HepG2 (cell line): Measurements from ENCODE around the gene SEBOX. TPM values are rescaled to one million over a fixed set of nuclear protein-coding genes. Genes with fewer than 3 reads are reported as not detected.

Experiments used
- FOXO1 ChIP-seq: sonication (generic); formaldehyde crosslinking; IDR thresholded peaks from 2 replicates; pipeline ENCODE4 v1.4.0; 2020; ENCODE audit warnings: missing genetic modification reagents
- FOXP1 ChIP-seq, 2 experiments: fragments of 450-650 bp in 1 of 2; IDR thresholded peaks; 2 replicates each; pipeline ENCODE4 v1.6.1; 2017 to 2018; ENCODE audit warnings: antibody characterized with exemption in 1 of 2
- MEIS1 ChIP-seq: sonication (generic); formaldehyde crosslinking; IDR thresholded peaks from 2 replicates; pipeline ENCODE4 v1.9.0; 2021; ENCODE audit warnings: mild to moderate bottlenecking, missing genetic modification reagents, moderate library complexity, borderline replicate concordance
- MTA3 ChIP-seq: sonication (generic); formaldehyde crosslinking; IDR thresholded peaks from 2 replicates; pipeline ENCODE4 v1.4.0; 2020; ENCODE audit warnings: missing genetic modification reagents
- NR1H2 ChIP-seq: sonication (generic); formaldehyde crosslinking; IDR thresholded peaks from 2 replicates; pipeline ENCODE4 v1.8.1; 2022; ENCODE audit warnings: low read depth, missing genetic modification reagents, borderline replicate concordance
- PCBP1 ChIP-seq: fragments of 200-400 bp; formaldehyde crosslinking; IDR thresholded peaks from 2 replicates; pipeline ENCODE4 v1.6.1; 2017; ENCODE audit warnings: mild to moderate bottlenecking, low read depth, low read length, borderline replicate concordance
- PRMT3 ChIP-seq: sonication (generic); formaldehyde crosslinking; IDR thresholded peaks from 2 replicates; pipeline ENCODE4 v1.8.1; 2022; ENCODE audit warnings: low read depth, mild to moderate bottlenecking, moderate library complexity, missing genetic modification reagents, borderline replicate concordance
- PTBP1 ChIP-seq: fragments of 200-400 bp; formaldehyde crosslinking; IDR thresholded peaks from 2 replicates; pipeline ENCODE4 v1.6.1; 2018; ENCODE audit warnings: low read length, low read depth; ENCODE audit not compliant: poor library complexity, severe bottlenecking
- RFX5 ChIP-seq: IDR thresholded peaks from 2 replicates; pipeline ENCODE4 v1.6.1; 2011; ENCODE audit warnings: low read depth, low read length, improper control_type of control experiment
- RNF2 ChIP-seq: fragments of 450-650 bp; conservative IDR thresholded peaks from 2 replicates; pipeline ENCODE4 v1.6.1; 2016; ENCODE audit warnings: low read depth
- SAP130 ChIP-seq: IDR thresholded peaks from 2 replicates; pipeline ENCODE4 v1.6.1; 2016; ENCODE audit warnings: low read depth
- XRCC5 ChIP-seq: fragments of 200-400 bp; formaldehyde crosslinking; optimal IDR thresholded peaks from 2 replicates; pipeline ENCODE3; 2017; ENCODE audit warnings: mild to moderate bottlenecking, low read length
- ZBTB37 ChIP-seq: sonication (generic); formaldehyde crosslinking; IDR thresholded peaks from 2 replicates; pipeline ENCODE4 v1.4.0; 2020; ENCODE audit warnings: mild to moderate bottlenecking, missing genetic modification reagents
- ZFP36 ChIP-seq: fragments of 150-350 bp; IDR thresholded peaks from 2 replicates; pipeline ENCODE4 v1.6.1; 2018; ENCODE audit warnings: borderline replicate concordance, low read length, low read depth; ENCODE audit not compliant: partially characterized antibody
- ZMYM3 ChIP-seq: sonication (generic); formaldehyde crosslinking; IDR thresholded peaks from 2 replicates; pipeline ENCODE4 v1.5.1; 2020; ENCODE audit warnings: mild to moderate bottlenecking, missing genetic modification reagents
- ZNF124 ChIP-seq: sonication (generic); formaldehyde crosslinking; IDR thresholded peaks from 2 replicates; pipeline ENCODE4 v1.4.0; 2020; ENCODE audit warnings: missing genetic modification reagents
- ZNF136 ChIP-seq: sonication (generic); formaldehyde crosslinking; IDR thresholded peaks from 2 replicates; pipeline ENCODE4 v1.8.1; 2022; ENCODE audit warnings: low read depth, mild to moderate bottlenecking, moderate library complexity, missing genetic modification reagents
- ZNF235 ChIP-seq: sonication (generic); formaldehyde crosslinking; IDR thresholded peaks from 2 replicates; pipeline ENCODE4 v1.8.1; 2023; ENCODE audit warnings: mild to moderate bottlenecking, missing genetic modification reagents, borderline replicate concordance
- ZNF24 ChIP-seq: fragments of 450-650 bp; IDR thresholded peaks from 2 replicates; pipeline ENCODE4 v1.6.1; 2017; ENCODE audit warnings: antibody characterized with exemption, mild to moderate bottlenecking
- ZNF547 ChIP-seq: sonication (generic); formaldehyde crosslinking; IDR thresholded peaks from 2 replicates; pipeline ENCODE4 v1.5.1; 2020; ENCODE audit warnings: mild to moderate bottlenecking, missing genetic modification reagents
- ZNF639 ChIP-seq: conservative IDR thresholded peaks from 2 replicates; pipeline ENCODE4 v1.6.1; 2018; ENCODE audit warnings: missing genetic modification reagents
- ZNF674 ChIP-seq: sonication (generic); formaldehyde crosslinking; IDR thresholded peaks from 2 replicates; pipeline ENCODE4 v1.5.0; 2020; ENCODE audit warnings: low read depth, mild to moderate bottlenecking, missing genetic modification reagents
- ZNF816 ChIP-seq: sonication (generic); formaldehyde crosslinking; IDR thresholded peaks from 2 replicates; pipeline ENCODE4 v1.8.0; 2022; ENCODE audit warnings: missing genetic modification reagents, mild to moderate bottlenecking, borderline replicate concordance
- ZNF83 ChIP-seq: sonication (generic); formaldehyde crosslinking; IDR thresholded peaks from 2 replicates; pipeline ENCODE4 v1.4.0; 2020; ENCODE audit warnings: missing genetic modification reagents, mild to moderate bottlenecking, borderline replicate concordance
- ZSCAN29 ChIP-seq: sonication (generic); formaldehyde crosslinking; conservative IDR thresholded peaks from 2 replicates; pipeline ENCODE4 v1.4.0; 2020; ENCODE audit warnings: mild to moderate bottlenecking, missing genetic modification reagents
- polyA plus RNA-seq, 8 experiments: library from polyadenylated mRNA; depleted of rRNA in 3 of 8; stranded (reverse) in 7 of 8; unstranded in 1 of 8; fragments of >200 nt; fragmentation: Illumina TruSeq in 4 of 8; extraction: Trizol in 4 of 8; gene quantifications; 2 replicates each; pipeline versions ENCODE4 v1.2.1 to v1.2.3, GENCODE V29; 2011 to 2016; ENCODE audit warnings: low read depth in 4 of 8, missing spikeins in 1 of 8, mixed read lengths in 1 of 8; ENCODE audit not compliant: insufficient read depth in 1 of 8
- total RNA-seq, 5 experiments: library from RNA; depleted of rRNA; stranded (reverse); fragments of >200 nt; fragmentation: Illumina TruSeq; extraction: Trizol; gene quantifications; 2 replicates each; pipeline ENCODE4 v1.2.3, GENCODE V29; 2016; ENCODE audit warnings: low read depth in 1 of 5

Gene SEBOX
- total and polyA plus RNA-seq, 2 of the 13 experiments (the other 11 are each of a cell fraction or from before 2014, with no cell fraction given), result not detected

- TF ChIP-seq ZBTB37 (CRISPR knock-in tag), result no peak
- no peak for TF ChIP-seq ZNF136
- peak; percentile 76 for TF ChIP-seq FOXO1 (CRISPR knock-in tag)
- TF ChIP-seq NR1H2 (CRISPR knock-in tag), result peak; percentile 62; the same call in 1 of the 2 replicates
- TF ChIP-seq ZNF816, result 0 out of 2 replicates have a peak, but pooled peaks have one; percentile 46
- TF ChIP-seq PCBP1, result peak; percentile 90
- TF ChIP-seq ZNF235 (CRISPR knock-in tag), result 0 out of 2 replicates have a peak, but pooled peaks have one; percentile 76
- TF ChIP-seq PTBP1, result no peak
- TF ChIP-seq ZNF674 (CRISPR knock-in tag), result no peak
- no peak for TF ChIP-seq ZNF547 (CRISPR knock-in tag)
- TF ChIP-seq ZSCAN29 (CRISPR knock-in tag), result peak; percentile 38; the same call in 1 of the 2 replicates
- TF ChIP-seq ZNF24, result no peak
- TF ChIP-seq RNF2, result peak; percentile 78; the same call in 1 of the 2 replicates
- TF ChIP-seq MTA3 (CRISPR knock-in tag), result no peak; the same call in 1 of the 2 replicates
- TF ChIP-seq XRCC5, result peak; percentile 75
- no peak for TF ChIP-seq ZFP36
- TF ChIP-seq ZMYM3, result no peak
- no peak for TF ChIP-seq FOXP1 (IDR thresholded peaks at IDR 0.05)
- no peak for TF ChIP-seq FOXP1 (CRISPR knock-in tag; IDR thresholded peaks at IDR 0.05)
- no peak for TF ChIP-seq MEIS1 (CRISPR knock-in tag)
- peak; percentile 81; the same call in 1 of the 2 replicates for TF ChIP-seq ZNF639 (CRISPR knock-in tag)
- peak; percentile 97 for TF ChIP-seq SAP130 (CRISPR knock-in tag)
- 0 out of 2 replicates have a peak, but pooled peaks have one; percentile 43 for TF ChIP-seq ZNF124 (CRISPR knock-in tag)
- TF ChIP-seq RFX5, result peak; percentile 62
- no peak; the same call in 1 of the 2 replicates for TF ChIP-seq ZNF83 (CRISPR knock-in tag)
- TF ChIP-seq PRMT3 (CRISPR knock-in tag), result no peak
Observed at GRCh38 chr17:28357061-28357900, 7.7 kb downstream of the SEBOX start, which contains the start of gene POLDIP2 (continued).
